Mesendoderm (in vitro differentiated cells): Measurements from ENCODE around the gene FGFBP1.
A peak's percentile ranks its signal among the peaks of the same experiment; 100 is the strongest.

Source experiments
- DNase-seq: peaks from one replicate; pipeline ENCODE4 v3.0.0; 2013
- H2AK5ac ChIP-seq: 2 replicates; pipeline ENCODE4 v1.6.1; 2013; ENCODE audit warnings: low read length, inconsistent platforms
- H2BK120ac ChIP-seq: 2 replicates; pipeline ENCODE4 v1.6.1; 2013; ENCODE audit warnings: low read depth, mild to moderate bottlenecking, low read length, moderate library complexity, mixed read lengths
- H2BK15ac ChIP-seq: replicated peaks from 2 replicates; pipeline ENCODE4 v1.6.1; 2013; ENCODE audit warnings: low read depth, mild to moderate bottlenecking, moderate library complexity
- H2BK5ac ChIP-seq: 2 replicates; pipeline ENCODE4 v1.6.1; 2013; ENCODE audit warnings: low read length, inconsistent platforms
- H3K18ac ChIP-seq: 2 replicates; pipeline ENCODE4 v1.6.1; 2013; ENCODE audit warnings: mild to moderate bottlenecking, low read length, mixed read lengths
- H3K23ac ChIP-seq: one replicate; pipeline ENCODE4 v1.6.1; 2013; ENCODE audit warnings: low read length
- H3K27ac ChIP-seq: 2 replicates; pipeline ENCODE4 v1.5.1; 2013; ENCODE audit warnings: low read depth, mild to moderate bottlenecking, inconsistent platforms, low read length, moderate library complexity
- H3K27me3 ChIP-seq: 2 replicates; pipeline ENCODE4 v1.6.1; 2013; ENCODE audit warnings: low read length, control low read depth, mild to moderate bottlenecking, inconsistent platforms; ENCODE audit not compliant: insufficient read depth, poor library complexity
- H3K36me3 ChIP-seq: 2 replicates; pipeline ENCODE4 v1.6.1; 2013; ENCODE audit warnings: low read length, inconsistent platforms; ENCODE audit not compliant: control insufficient read depth, insufficient read depth
- H3K4ac ChIP-seq: one replicate; pipeline ENCODE4 v1.6.1; 2013; ENCODE audit warnings: low read depth, mild to moderate bottlenecking, low read length, moderate library complexity
- H3K4me1 ChIP-seq: 2 replicates; pipeline ENCODE4 v1.6.1; 2013; ENCODE audit warnings: low read depth, low read length, inconsistent platforms; ENCODE audit not compliant: control insufficient read depth
- H3K4me2 ChIP-seq: 2 replicates; pipeline ENCODE4 v1.6.1; 2013; ENCODE audit warnings: low read length
- H3K4me3 ChIP-seq: 2 replicates; pipeline ENCODE4 v1.5.1; 2013; ENCODE audit warnings: mild to moderate bottlenecking, low read length
- H3K56ac ChIP-seq: one replicate; pipeline ENCODE4 v1.6.1; 2013; ENCODE audit warnings: low read length
- H3K79me1 ChIP-seq: 2 replicates; pipeline ENCODE4 v1.6.1; 2013; ENCODE audit warnings: low read length, inconsistent platforms
- H3K79me2 ChIP-seq: 2 replicates; pipeline ENCODE4 v1.6.1; 2013; ENCODE audit warnings: mild to moderate bottlenecking, low read length; ENCODE audit not compliant: control insufficient read depth, insufficient read depth
- H3K9ac ChIP-seq: 2 replicates; pipeline ENCODE4 v1.6.1; 2013; ENCODE audit warnings: low read length, inconsistent platforms
- H4K5ac ChIP-seq: one replicate; pipeline ENCODE4 v1.6.1; 2013; ENCODE audit warnings: low read length
- H4K8ac ChIP-seq: one replicate; pipeline ENCODE4 v1.6.1; 2013; ENCODE audit warnings: low read depth, mild to moderate bottlenecking, control low read depth, low read length, moderate library complexity
- whole genome bisulfite sequencing: extraction: QIAGEN DNeasy Blood & Tissue Kit; methylation state at CpG from one replicate; pipeline ENCODE4 v1.1.7; 2013; ENCODE audit warnings: low lambda C conversion rate, missing lambda C conversion rate; ENCODE audit not compliant: insufficient coverage; ENCODE audit errors: extremely low coverage; 5-methylcytosine and 5-hydroxymethylcytosine counted together

The FGFBP1 gene

GRCh38 chr4:15976456-15977447 lies 38.2 kb upstream of the FGFBP1 start:
- H3K18ac ChIP-seq = no peak overlapping the region
- whole genome bisulfite sequencing = no CpG with 5 or more reads among the region's 7 CpGs
- peak; percentile 65 for DNase-seq

DNA sequence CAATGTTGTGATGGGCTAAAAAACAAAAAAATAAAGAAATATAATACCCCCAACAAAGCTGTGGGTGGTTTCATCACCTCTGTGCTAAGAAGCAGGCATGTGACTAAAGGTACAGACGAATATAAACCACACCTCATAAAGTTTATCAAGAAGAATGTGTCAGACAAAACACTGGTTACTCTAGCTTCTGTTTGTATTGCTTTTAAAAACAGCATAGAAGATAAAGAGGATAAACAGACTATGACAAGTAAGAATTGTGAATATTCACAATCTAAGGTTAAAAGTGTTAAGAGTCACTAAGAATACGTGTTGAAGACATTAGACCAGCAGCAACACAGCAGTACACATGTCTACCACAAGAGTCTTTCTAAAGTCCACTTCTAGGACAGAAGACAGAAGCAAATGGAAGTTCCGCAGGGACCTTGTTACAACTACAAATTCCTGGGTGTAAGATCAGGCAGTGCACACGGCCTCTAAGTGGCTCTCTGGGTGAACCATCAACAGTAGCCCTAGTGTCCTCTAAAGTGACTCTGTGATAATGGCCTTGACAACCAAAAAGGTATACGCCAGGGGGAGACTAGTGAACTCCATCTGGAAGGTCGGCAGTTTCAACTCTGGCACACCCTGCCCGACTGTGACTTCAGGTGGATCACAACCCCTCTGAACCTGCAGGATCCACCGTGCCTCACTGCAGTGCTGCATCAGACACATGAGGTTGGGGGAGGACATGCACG lies 32.7 kb upstream of the FGFBP1 start:
- H3K4me3 ChIP-seq = no peak overlapping the region
- no peaks in the 10 kb centered on the region for H3K79me1 ChIP-seq
- no peak overlapping the region for H2BK5ac ChIP-seq
- DNase-seq = no peak
- no peak overlapping the region for H4K8ac ChIP-seq
- H3K27me3 ChIP-seq = no peaks in the 10 kb centered on the region
- no peak overlapping the region for H3K4ac ChIP-seq
- H3K23ac ChIP-seq = no peak overlapping the region
- no peak overlapping the region for H3K9ac ChIP-seq
- no peak overlapping the region for H2AK5ac ChIP-seq
- no peak overlapping the region for H2BK15ac ChIP-seq
- H2BK120ac ChIP-seq = no peak overlapping the region
- no peak overlapping the region for H3K18ac ChIP-seq
- no peaks in the 10 kb centered on the region for H3K36me3 ChIP-seq
- no peak overlapping the region for H3K56ac ChIP-seq
- H3K27ac ChIP-seq = no peak overlapping the region
- no peak overlapping the region for H3K4me2 ChIP-seq
- WGBS = no CpG with 5 or more reads among the region's 9 CpGs
- no peaks in the 10 kb centered on the region for H3K4me1 ChIP-seq
- H4K5ac ChIP-seq = no peak overlapping the region
- no peaks in the 10 kb centered on the region for H3K79me2 ChIP-seq

More at GRCh38 chr4:15976456-15977447, 38.2 kb upstream of the FGFBP1 start:
- H4K8ac ChIP-seq = no peak overlapping the region
- H3K36me3 ChIP-seq = peaks cover 2% of the 10 kb centered on the region
- no peaks in the 10 kb centered on the region for H3K4me1 ChIP-seq
- H2BK15ac ChIP-seq = no peak overlapping the region
- no peak overlapping the region for H2AK5ac ChIP-seq
- no peaks in the 10 kb centered on the region for H3K79me1 ChIP-seq
- no peak overlapping the region for H3K4me2 ChIP-seq
- H2BK5ac ChIP-seq = no peak overlapping the region
- H3K27ac ChIP-seq = no peak overlapping the region
- no peak overlapping the region for H3K56ac ChIP-seq
- H3K4me3 ChIP-seq = no peak overlapping the region
- H4K5ac ChIP-seq = no peak overlapping the region
- no peak overlapping the region for H3K23ac ChIP-seq
- no peak overlapping the region for H2BK120ac ChIP-seq
- H3K4ac ChIP-seq = no peak overlapping the region
- H3K9ac ChIP-seq = no peak overlapping the region
- no peaks in the 10 kb centered on the region for H3K27me3 ChIP-seq
- H3K79me2 ChIP-seq = no peaks in the 10 kb centered on the region

GRCh38 chr4:15968551-15969300 lies 30.2 kb upstream of the FGFBP1 start:
- H2BK120ac ChIP-seq = no peak overlapping the region
- H3K36me3 ChIP-seq = no peaks in the 10 kb centered on the region
- H4K8ac ChIP-seq = no peak overlapping the region
- H3K4me3 ChIP-seq = no peak overlapping the region
- H3K4me2 ChIP-seq = no peak overlapping the region
- no peak overlapping the region for H3K56ac ChIP-seq
- no peak overlapping the region for H2AK5ac ChIP-seq
- no peaks in the 10 kb centered on the region for H3K79me1 ChIP-seq
- no peaks in the 10 kb centered on the region for H3K79me2 ChIP-seq
- H2BK15ac ChIP-seq = no peak overlapping the region
- no peak overlapping the region for H3K27ac ChIP-seq
- no peaks in the 10 kb centered on the region for H3K27me3 ChIP-seq
- no peak for DNase-seq
- H2BK5ac ChIP-seq = no peak overlapping the region
- no peak overlapping the region for H3K18ac ChIP-seq
- no peak overlapping the region for H3K4ac ChIP-seq
- no peak overlapping the region for H4K5ac ChIP-seq
- no peak overlapping the region for H3K23ac ChIP-seq
- H3K4me1 ChIP-seq = no peaks in the 10 kb centered on the region
- H3K9ac ChIP-seq = no peak overlapping the region
- no CpG with 5 or more reads among the region's 11 CpGs for WGBS

DNA sequence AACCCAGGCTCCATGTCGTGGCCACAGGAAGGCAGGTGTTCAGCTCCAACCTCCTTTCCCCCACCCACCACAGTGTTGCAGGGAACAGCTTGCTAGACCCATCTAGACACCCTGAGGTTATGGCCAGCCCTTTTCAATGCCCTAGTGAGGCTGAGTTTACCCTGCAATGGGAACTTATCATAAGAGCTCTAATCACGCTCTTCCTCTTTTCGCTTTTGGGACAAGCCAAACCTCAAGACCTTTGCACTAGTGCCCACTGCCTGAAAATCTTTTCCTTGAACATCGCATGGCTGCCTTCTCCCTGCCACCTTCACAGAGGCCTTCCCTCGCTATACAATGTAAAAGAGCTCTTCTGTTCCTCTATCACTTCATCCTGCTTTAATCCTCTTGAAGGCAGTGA lies 26.8 kb upstream of the FGFBP1 start:
- H3K79me1 ChIP-seq = no peaks in the 10 kb centered on the region
- H3K4me3 ChIP-seq = no peak overlapping the region
- no peak overlapping the region for H4K8ac ChIP-seq
- no peaks in the 10 kb centered on the region for H3K27me3 ChIP-seq
- DNase-seq = no peak
- no peak overlapping the region for H3K9ac ChIP-seq
- no peak overlapping the region for H3K4ac ChIP-seq
- H3K18ac ChIP-seq = no peak overlapping the region
- H3K23ac ChIP-seq = no peak overlapping the region
- H3K4me1 ChIP-seq = no peaks in the 10 kb centered on the region
- H3K56ac ChIP-seq = no peak overlapping the region
- no peak overlapping the region for H2BK120ac ChIP-seq
- WGBS = no CpG with 5 or more reads among the region's 5 CpGs
- H3K79me2 ChIP-seq = no peaks in the 10 kb centered on the region
- no peak overlapping the region for H2AK5ac ChIP-seq
- H4K5ac ChIP-seq = no peak overlapping the region
- no peaks in the 10 kb centered on the region for H3K36me3 ChIP-seq
- H2BK5ac ChIP-seq = no peak overlapping the region
- H2BK15ac ChIP-seq = no peak overlapping the region
- H3K4me2 ChIP-seq = no peak overlapping the region
- no peak overlapping the region for H3K27ac ChIP-seq

- Histone ChIP-seq H2AK5ac (no peak overlapping the region), H3K4me3 (no peak overlapping the region), H4K8ac (no peak overlapping the region), H3K4me1 (no peaks in the 10 kb centered on the region), H3K79me1 (no peaks in the 10 kb centered on the region), H3K79me2 (no peaks in the 10 kb centered on the region), H3K56ac (no peak overlapping the region), H2BK5ac (no peak overlapping the region), H3K27ac (no peak overlapping the region), H3K9ac (no peak overlapping the region), H3K36me3 (no peaks in the 10 kb centered on the region), H2BK15ac (no peak overlapping the region), H3K18ac (no peak overlapping the region), H3K27me3 (no peaks in the 10 kb centered on the region), H3K23ac (no peak overlapping the region), H4K5ac (no peak overlapping the region), H3K4me2 (no peak overlapping the region), H2BK120ac (no peak overlapping the region), H3K4ac (no peak overlapping the region)
- no CpG with 5 or more reads among the region's 5 CpGs for WGBS
- DNase-seq = peak; percentile 67
These were observed 25.6 kb upstream of the FGFBP1 start for GRCh38 chr4:15964159-15964558.
